ENCODE data around the gene CCDC86.
A peak's percentile ranks its signal among the peaks of the same experiment; 100 is the strongest.

CCDC86 gene

DNA sequence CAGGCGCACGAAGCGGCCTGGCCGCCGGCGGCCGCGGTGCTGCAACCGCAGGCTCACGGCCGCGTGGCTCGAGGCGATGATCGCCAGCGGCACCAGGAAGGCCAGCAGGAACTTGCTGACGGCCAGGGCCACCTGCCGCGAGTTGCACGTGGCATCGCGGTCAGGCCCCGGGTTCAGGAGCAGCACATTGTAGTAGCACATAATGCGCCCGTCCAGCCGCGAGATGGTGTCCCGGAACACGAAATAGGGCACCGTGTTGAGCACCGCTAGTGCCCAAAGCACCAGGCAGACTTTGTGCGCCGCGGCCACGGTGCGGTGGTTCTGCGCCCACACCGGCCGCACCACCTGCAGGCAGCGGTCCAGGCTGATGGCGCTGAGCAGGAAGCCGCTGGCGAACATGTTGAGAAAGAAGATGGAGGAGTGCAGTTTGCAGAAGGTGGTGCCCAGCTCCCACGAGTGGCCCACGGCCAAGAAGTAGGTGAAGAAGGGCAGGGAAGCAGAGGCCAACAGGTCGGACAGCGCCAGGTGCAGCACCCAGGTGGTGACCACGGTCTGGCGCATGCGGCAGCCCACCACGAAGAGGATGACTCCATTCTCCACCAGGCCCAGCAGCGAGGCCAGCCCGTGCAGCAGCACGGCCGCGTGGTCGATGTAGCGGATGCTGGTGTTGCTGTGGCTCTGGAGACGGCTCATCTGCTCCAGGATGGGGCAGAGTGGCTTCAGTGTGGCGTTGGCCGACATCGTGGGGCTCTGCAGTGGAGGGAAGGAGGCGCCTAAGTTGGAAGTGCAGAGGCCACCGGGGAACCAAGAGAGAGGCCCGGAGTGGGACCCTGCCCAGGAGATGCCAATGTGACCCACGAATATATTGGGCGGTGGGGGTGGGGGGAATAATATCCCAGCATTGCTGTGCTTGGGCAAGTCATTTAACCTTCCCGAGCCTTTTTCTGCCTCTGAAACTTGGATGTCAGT, 11.4 kb downstream of the CCDC86 start:
- ATAC-seq = no peak
- DNase-seq = no peak

DNA sequence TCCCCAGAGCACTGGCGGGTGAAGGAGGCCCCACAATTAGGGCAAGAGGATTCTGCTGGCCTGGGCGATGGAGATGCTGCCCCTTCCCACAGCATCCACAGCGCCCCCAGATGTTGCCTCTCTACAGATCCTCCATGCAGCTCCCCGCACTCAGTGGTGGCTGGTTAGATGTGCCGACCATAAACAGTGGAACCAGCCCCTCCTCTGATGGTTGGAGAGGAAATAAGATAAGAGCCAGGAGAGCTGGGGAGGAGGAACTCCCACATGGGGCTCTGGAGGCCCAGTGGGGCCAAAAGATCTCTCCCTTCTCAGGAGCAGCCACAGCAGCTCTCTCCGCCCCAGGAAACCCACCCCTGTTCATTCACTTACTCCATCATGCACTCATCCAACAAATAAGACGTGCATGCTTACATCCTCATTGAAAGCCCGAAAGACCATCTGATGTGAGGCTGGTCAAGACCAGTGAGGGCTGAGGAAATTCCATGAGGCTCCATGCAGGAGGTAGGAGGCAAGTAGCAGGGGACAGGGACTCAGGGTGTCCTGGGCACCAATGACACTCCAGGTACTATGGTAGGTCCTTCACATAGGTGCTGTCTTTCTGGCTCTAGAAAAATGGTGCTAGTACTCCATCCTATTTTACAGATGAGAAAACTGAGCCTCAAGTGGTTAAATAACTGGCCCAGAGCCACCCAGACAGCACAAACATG, 12.4 kb downstream of the CCDC86 start:
- ATAC-seq (no peak), DNase-seq (no peak)

DNA sequence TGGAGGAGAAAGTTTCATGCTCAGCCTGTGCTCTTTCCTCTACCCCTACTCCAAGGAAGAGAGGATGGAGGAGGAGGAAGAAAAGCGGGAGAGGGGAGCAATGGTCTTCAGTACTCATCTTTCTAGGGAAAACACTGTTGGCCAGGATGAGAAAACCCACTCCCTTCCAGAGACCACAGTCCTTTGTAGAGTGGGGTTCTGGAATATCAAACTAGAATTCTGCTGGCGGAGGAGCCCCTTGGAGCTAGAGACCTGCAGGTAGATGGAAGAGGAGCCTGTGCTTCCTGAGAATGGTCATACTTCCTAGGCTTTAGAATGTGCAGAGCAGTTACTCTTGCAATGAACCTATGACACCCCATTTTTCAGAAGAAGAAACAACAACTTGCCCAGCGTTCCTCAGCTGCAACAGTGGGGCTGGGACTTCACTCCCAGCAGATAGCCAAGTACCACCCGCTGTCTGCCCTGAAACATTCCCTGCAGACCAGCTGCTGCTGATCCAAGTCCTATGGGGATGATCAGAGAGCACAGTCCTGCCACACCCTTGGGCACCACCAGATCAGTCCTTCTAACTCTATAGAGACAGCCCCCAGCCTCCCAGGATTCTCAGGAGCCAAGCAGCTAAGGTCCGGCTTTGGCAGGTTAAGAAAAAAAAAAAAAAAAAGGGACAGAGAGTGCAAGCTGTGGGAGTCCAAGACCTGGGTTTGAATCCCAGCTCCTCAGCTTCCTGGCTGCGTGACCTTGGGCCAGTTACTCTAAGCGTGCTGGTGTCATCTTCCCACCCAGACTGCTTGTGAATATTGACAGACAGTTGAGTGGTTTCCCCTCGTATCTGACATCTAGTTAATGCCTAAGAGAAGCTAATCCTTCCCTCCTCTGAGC, 13.2 kb downstream of the CCDC86 start:
- DNase-seq (no peak), ATAC-seq (no peak)

DNA sequence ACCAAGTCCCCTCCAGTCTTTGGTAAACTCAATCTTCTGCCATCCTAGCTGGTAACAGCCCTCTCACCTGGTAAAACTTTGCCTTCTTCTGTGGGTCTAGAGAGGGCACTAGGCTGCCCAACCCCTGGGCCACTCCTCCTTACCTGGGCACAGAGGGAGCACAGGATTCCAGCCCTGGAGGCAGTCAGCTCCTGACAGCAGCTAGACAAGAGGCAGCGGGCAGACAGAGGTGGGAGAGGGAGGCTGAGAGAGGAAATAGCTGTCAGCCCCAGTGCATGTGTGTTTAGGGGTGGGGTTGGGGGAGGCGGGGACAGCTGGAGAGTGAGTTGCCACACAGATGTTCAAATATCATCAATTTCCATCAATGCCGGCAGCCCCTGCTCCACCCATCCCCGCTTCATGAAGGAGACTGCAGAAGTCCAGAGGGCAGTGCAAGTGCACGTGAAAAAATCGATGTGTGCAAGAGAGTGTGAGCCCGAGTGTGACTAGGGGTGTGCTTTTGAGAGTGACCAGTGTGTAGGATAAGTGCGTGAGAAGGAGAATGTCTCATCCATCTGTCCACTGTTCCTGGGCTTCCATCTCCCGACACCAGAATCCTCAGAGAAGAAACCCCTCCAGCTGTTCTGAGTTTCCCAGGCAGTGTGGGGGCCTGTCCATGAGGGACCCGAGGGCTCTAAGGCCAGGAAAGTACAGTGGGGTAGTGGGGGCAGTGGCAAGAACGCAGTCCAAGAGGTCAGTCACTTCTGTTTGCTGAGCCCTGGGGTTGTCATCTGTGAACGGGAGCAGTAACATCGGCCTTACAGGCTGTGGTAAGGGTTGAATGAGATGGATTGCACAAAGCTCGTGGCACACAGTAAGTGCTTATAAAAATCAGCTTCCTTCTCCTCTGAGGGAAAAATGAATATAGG, 14.1 kb downstream of the CCDC86 start, which contains the start of gene PTGDR2:
TSS of gene PTGDR2 (minus strand) at position 225 of the 908 bp plus-strand sequence. CDS start 2,228 bp downstream, outside the sequence.
- no peak for ATAC-seq

DNA sequence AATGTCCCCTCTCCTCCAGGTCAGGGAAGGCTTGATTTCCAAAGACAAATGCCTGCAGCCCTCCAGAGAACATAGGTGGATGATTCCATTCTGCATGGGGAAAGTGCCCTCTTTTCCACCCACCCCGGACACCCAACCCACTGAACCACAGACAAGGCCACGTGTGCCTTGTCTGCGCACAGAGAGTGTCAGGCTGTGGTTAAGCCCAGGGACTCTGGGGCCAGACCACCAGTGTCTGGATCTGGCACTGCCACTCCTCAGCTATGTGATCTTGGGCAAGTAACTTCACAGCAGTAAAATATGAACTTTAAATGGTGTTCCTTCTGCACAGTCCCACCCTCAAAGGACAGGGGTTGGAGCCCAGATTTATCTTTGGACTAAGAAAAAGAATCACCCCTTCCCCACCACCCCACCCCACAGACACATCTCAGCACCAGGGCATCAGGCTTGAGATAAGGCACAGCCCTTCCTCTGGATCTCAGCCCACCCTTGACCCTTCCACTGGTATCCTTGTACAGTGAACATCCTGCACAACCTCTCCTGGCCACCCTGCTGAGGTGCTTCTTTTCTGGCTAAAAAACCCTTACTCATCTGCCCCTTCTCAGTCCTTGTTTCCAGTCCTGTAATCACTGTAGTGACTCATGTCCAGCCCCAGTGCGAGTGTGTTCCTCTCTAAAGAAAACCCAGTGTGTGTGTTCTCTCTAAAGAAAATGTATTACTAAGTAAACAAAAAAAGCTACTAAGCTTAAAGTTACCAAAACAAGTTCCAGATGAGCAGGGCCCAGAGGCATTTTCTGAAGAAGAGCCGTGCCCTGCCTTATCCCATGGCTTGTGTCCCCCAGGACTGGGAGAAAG, 15.7 kb downstream of the CCDC86 start:
- ATAC-seq = peak; percentile 49

More for the DNA sequence above, 14.1 kb downstream of the CCDC86 start, which contains the start of gene PTGDR2:
- no peak for DNase-seq

DNA sequence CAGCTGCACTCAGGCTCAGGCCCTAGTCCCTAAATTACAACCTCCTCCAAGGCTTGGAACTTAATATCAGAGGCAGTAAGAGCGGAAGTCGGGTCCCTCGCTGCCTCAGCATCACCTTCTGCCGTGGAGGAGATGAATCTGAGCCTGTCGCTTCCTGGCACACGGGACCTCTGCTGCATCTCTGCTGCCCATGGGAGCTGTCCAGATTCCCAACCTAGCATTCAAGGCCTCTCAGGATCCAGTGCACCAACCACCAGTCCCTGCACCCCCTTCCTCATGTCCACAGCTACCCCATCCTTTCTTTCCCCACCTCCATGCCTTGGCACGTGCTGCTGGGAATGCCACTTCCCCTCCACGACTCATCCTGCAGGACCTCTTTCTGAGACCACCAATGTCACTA, 16.3 kb downstream of the CCDC86 start:
- DNase-seq = no peak
- no peak for ATAC-seq

More for the DNA sequence above, 15.7 kb downstream of the CCDC86 start:
- no peak for DNase-seq

DNA sequence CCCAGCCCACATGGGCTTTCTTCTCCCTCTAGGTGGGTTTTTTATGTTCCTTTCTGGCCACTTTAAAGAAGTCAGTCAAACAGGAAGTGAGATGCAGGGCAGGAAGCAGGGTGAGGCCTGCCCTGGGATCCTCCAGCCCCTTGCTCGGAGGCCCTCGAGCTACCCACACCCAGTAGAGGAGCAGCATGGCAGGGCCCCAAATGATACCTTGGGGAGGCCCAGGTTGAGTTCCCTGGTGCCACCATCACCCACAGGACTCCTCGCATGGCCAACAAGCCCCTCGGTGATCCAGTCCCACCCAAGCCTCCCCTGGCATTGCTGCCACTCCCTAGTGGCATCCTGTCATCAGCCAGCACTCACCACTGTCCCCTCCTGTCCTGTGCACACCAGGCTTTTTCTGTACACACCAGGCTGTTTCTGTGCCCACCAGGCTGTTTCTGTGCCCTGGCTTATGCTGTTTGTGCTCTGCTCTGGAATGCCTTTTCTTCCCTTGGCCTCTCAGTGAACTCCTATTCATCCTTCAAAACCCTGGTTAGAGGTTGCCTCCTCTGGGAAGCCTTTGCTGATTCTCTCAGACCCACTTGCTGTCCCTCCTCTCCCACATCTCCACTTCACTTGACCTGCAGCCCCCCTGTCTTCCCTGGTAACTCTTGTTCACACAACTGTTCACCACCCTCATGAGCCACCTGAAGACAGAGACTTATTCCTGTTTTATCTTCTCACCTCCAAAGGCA, 17.0 kb downstream of the CCDC86 start:
- ATAC-seq = peak; percentile 33
- DNase-seq = no peak

DNA sequence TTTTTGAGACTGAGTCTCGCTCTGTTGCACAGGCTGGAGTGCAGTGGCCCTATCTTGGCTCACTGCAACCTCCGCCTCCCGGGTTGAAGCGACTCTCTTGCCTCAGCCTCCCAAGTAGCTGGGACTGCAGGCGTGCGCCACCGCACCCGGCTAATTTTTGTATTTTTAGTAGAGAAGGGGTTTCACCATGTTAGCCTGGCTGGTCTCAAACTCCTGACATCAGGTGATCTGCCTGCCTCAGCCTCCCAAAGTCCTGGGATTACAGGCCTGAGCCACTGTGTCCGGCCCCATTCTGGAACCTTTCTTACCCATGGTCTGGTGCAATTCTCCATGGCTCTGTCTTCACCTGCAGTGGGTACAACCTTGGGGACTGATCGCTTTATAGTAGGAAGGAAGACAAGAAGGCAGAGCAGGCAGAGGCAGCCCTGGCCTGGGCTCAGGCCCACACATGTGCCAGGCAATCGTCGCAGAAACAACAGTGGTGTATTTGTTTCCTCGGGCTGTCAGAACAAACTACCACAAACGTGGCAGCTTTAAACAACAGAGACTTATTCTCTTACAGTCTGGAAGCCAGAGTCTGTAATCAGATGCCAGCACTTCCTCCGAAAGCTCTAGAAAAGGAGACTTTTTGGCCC, 17.8 kb downstream of the CCDC86 start:
- DNase-seq (no peak), ATAC-seq (no peak)

DNA sequence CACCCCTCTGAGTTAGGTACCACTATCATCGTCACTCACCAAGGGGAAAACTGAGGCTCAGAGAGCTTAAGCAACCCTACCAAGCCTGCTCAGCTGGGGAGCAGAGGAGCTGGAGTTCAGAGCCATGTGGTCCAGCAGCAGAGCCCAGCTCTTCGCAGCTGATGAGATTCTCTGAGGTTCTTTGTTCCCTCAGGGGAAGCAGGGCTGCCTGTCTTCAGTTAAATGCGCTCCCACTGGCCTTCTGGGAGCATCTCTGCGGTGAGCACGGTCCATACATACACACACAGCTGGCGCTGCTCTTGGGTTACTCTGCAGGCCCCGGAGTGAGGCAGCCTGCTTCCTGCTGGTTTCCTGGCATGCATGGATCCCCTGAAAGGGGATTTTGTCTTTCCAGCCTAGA, 19.0 kb downstream of the CCDC86 start:
- DNase-seq = no peak
- ATAC-seq = no peak

DNA sequence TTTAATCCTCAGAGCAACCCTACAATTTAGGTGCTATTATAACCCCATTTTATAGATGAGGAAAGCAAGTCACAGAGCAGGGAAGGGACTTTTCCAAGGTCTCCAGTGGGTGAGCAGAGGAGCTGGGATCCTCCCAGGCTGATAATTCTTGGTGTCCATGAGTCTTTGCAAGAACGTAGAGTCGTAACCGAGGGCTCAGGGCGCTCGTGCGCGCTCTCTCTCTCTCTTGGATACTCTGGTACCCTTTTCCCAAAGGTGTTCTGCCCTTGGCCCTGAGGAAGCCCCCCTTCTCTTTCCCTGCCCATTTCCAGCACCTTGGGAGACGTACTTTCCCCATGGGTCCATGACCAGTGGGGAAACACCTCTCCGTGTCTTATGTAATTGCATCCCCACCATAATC, 20.3 kb downstream of the CCDC86 start:
- DNase-seq (no peak), ATAC-seq (no peak)

DNA sequence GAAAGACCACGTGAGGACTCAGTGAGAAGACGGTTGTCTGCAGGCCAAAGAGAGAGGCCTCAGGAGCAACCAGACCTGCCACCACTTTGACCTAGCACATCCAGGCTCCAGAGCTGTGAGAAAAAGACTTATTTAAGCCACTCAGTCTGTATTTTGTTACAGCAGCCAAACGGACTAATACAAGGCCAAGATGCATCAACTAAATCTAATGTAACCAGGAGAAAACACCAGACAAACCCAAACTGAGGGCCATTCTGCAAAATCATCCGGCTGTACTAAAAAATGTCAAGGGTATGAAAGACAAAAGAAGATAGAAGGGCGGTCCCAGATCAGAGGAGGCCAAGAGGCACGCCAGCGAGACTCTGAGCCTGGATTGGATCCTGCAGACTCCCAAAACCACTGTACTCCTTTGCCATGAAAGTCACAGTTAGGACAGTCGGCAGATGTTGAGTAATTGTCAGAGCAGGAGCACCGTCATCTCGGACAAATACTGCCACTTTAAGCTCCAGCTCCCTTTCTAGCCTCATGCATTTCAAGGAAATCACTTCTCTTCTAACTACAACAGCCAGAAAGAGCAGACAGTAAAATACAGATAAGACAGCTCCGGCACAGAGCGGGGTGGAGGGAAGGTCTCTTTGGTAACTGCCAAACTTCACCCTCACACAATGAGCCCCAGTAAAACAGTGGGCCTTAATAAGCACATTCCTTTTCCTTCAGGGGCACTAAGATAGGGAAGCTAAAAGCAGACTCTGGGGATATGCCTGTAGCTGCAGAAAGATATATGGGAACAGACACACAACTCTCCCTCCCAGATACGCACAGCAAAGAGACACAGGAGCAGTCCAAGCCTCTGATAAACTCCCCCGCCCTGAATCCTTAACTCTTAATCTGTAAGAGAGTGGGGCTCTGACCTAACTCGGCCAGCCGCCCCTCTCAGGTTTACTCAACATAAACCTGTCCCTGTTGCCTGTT, 21.9 kb downstream of the CCDC86 start:
- DNase-seq (no peak), ATAC-seq (no peak)

DNA sequence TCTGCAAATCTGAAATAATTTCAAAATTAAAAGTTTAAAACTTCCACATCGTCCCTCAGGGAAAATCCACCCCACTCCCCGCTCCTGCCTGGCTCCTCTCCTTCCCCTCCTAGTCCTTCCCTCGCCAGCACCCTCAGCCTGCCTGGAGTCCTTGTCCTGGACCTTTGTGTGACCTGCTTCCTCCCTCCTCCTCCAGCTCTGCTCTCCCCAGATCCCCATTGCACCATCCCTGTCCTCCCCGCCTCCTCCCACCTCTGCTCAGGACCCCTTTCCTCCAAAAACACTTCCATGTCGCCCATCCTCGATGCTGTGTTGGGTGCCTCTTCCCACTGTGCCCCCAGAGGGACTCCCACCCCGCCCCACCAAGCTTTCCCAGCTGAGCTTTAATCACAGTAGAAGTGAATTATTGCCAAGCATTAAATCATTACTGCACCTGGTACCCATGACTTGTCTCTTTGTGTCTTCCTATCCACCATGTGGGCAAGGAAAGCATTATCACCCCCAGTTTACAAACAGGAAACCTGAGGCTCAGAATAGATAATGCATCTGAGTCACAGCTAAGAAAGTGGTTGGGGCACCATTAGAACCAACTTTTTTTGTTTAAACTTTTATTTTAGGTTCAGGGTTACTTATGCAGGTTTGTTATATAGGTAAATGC, 23.1 kb downstream of the CCDC86 start:
- DNase-seq (no peak), ATAC-seq (no peak)

DNA sequence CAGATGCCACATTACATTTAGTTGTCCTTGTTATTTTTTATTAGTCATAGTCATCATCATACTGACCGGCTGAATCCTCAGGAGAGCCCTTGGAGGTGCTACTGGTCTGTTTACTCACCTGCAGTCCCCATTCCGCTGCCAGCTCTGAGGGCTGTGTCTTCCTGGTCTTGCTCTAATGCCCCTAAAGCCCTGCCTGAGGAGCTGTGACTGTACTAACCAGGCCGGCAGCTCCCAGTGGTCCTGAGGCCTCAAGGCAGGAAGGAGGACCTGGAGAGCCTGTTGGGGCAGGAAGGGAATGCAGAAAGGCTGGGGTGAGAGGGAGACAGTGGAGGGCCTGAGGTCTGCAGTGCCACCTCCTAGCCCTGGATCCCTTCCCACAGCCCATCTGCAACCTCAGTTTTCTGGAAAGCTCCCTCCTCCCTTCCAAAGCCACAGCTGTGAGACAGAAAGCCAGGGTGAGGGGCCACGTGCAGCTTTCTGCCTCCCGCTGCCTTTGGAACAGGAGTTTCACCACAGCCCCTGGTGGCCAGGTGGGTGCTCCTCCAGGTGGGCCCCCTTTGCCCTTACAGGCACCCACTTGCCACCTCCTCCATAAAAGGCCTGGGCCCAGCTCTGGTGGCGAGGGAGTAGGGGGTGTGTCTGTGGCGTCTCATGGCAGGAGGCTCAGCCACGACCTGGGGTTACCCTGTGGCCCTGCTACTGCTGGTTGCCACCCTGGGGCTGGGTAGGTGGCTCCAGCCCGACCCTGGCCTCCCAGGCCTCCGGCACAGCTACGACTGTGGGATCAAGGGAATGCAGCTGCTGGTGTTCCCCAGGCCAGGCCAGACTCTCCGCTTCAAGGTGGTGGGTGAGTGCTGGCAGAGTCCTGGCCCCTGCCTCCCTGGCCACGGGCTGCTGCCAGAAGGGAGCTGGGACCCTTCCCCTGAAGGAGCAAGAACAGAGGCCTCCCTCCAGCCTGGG, 25.3 kb downstream of the CCDC86 start, which contains the start of gene ZP1:
TSS of gene ZP1 (plus strand) at position 632 of the 960 bp plus-strand sequence. CDS start at position 652, 20 bp downstream.
- no peak for DNase-seq
- ATAC-seq = no peak

DNA sequence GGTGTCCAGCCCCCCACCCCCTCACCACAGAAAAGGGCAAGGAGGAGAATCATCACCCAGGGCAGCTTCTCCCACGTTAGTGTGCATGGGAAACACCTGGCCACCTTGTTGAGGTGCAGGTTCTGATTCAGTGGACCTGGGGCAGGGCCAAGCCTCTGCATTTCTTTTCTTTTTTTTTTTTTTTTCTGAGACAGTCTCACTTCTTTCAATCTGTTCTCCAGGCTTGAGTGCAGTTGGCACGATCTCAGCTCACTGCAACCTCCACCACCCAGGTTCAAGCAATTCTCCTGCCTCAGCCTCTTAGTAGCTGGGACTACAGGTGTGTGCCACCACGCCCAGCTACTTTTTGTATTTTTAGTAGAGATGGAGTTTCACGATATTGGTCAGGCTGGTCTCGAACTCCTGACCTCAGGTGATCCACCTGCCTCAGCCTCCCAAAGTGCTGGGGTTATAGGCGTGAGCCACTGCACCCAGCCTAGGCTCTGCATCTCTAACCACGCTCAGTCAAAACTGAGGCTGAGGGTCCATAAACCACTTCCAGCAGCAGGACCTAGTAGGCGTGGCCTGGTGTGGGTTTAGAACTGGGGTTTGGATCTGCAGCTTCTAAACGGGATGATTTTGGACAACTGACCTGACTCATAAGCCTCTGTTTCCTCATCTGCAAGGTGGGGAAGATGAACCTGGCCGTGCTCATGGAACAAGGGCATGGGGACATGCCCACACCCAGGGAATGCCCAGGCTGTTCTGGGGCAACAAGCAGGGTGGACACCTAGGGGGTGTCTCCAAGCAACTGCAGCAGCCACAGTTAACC, 26.2 kb downstream of the CCDC86 start:
- no peak for DNase-seq
- ATAC-seq = no peak

Measured in stimulated activated naive CD8-positive, alpha-beta T cell treated with anti-CD3 and anti-CD28 coated beads, Interleukin-15, Interleukin-2, amounts not matched to agents 100 U/mL and 50 U/mL, for 24 hours (primary cell).